ENCODE data around the gene PAPLN. TPM values are rescaled to one million over a fixed set of nuclear protein-coding genes. Genes with fewer than 3 reads are reported as not detected.

PAPLN gene
- total and polyA plus RNA-seq, 2 experiments from 2014 or later = 7.6 to 13.4 TPM

DNA sequence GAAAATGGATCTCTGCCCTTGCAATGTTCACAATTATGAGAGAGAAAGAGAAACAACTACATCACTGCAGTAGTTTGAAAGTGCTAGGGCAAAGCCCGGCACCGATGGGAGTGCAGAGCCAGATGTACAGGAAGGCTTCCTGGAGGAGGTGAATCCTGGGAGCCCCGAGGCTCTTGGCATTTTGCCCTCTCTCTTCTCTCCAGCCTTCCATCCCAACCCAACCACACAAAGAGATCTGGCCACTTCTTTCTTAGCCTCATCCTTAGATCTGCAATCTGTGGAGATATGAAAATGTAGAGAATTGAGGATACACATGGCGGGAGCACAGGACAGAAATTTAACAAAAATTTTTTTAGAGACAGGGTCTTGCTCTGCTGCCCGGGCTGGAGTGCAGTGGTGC is 3.3 kb upstream of the PAPLN start:
- Histone ChIP-seq H4K20me1 (ENCODE audit: insufficient read depth, poor library complexity, severe bottlenecking) (no peaks in the 10 kb centered on the region), H3K9me2 (replicated peaks; ENCODE audit: insufficient read depth) (no peaks in the 10 kb centered on the region), H3K27me3 (peaks cover 18% of the 10 kb centered on the region), H3K4me2 (no peak overlapping the region), H3K27ac (no peak overlapping the region), H2AFZ (no peak overlapping the region), H3K9me3 (ENCODE audit: low read depth) (no peaks in the 10 kb centered on the region), H3K4me1 (ENCODE audit: insufficient read depth) (peaks cover 51% of the 10 kb centered on the region), H3K4me3 (no peak overlapping the region), H3K79me2 (no peaks in the 10 kb centered on the region), H3K36me3 (replicated peaks; ENCODE audit: insufficient read depth, low read depth) (no peaks in the 10 kb centered on the region)
- WGBS (ENCODE audit: low lambda C conversion rate, missing lambda C conversion rate) = 94% methylated on average over 5 of the region's 5 CpGs
- no peak for DNase-seq (ENCODE audit: low spot score)
- no peak for TF ChIP-seq EZH2 (IDR thresholded peaks at IDR 0.05; ENCODE audit: borderline replicate concordance)
- no peak for TF ChIP-seq EZH2phosphoT487 (IDR thresholded peaks at IDR 0.05; ENCODE audit: low read depth, severe bottlenecking, unreplicated experiment)
- TF ChIP-seq, protein P1, sequence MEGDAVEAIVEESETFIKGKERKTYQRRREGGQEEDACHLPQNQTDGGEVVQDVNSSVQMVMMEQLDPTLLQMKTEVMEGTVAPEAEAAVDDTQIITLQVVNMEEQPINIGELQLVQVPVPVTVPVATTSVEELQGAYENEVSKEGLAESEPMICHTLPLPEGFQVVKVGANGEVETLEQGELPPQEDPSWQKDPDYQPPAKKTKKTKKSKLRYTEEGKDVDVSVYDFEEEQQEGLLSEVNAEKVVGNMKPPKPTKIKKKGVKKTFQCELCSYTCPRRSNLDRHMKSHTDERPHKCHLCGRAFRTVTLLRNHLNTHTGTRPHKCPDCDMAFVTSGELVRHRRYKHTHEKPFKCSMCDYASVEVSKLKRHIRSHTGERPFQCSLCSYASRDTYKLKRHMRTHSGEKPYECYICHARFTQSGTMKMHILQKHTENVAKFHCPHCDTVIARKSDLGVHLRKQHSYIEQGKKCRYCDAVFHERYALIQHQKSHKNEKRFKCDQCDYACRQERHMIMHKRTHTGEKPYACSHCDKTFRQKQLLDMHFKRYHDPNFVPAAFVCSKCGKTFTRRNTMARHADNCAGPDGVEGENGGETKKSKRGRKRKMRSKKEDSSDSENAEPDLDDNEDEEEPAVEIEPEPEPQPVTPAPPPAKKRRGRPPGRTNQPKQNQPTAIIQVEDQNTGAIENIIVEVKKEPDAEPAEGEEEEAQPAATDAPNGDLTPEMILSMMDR (IDR thresholded peaks at IDR 0.05; ENCODE audit: poor library complexity) = no peak

DNA sequence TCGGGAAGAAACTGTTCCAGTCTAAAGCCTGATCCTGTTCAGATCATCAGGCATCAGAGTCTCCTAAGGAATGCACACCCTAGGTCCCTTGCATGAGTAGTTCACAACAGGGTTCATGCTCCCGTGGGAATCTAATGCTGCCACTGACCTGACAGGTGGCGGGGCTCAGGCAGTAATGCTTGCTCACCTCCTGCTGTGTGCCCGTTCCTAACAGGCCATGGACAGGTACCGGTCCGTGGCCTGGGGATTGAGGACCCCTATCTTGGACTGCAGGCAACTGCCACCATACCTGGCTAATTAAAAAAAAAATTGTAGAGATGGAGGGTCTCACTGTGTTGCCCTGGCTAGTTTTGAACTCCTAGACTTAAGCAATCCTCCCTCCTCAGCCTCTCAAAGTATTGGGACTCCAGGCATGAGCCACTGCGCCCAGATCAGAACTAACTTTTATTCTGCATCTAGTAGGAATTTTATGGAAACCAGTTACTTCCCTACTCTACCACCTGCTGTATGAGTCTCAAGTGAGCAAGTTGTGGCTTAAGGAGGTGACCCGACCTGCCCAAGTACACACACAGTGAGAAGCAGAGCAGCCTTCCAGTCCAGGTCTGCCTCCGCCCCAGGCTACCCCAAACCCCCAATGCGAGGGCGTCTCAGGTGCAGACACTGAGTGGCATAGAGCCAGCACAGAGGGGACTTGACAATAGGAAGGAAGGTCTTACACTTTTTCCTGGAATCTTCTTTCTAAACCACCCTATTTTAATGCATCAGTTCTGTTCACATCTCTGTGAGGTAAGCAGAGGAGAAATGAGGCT is 2.5 kb upstream of the PAPLN start:
- Histone ChIP-seq H3K4me2 (peak overlapping the region; percentile 56), H3K79me2 (no peaks in the 10 kb centered on the region), H3K4me1 (ENCODE audit: insufficient read depth) (peaks cover 56% of the 10 kb centered on the region), H3K27ac (peak overlapping the region; percentile 73), H3K9me2 (replicated peaks; ENCODE audit: insufficient read depth) (no peaks in the 10 kb centered on the region), H2AFZ (no peak overlapping the region), H3K9me3 (ENCODE audit: low read depth) (no peaks in the 10 kb centered on the region), H3K27me3 (peaks cover 23% of the 10 kb centered on the region), H3K36me3 (replicated peaks; ENCODE audit: insufficient read depth, low read depth) (no peaks in the 10 kb centered on the region), H4K20me1 (ENCODE audit: insufficient read depth, poor library complexity, severe bottlenecking) (no peaks in the 10 kb centered on the region), H3K4me3 (no peak overlapping the region)
- no peak for DNase-seq (ENCODE audit: low spot score)
- WGBS (ENCODE audit: low lambda C conversion rate, missing lambda C conversion rate) = 79% methylated on average over 11 of the region's 11 CpGs
- TF ChIP-seq, protein P1 (IDR thresholded peaks at IDR 0.05; ENCODE audit: poor library complexity) = no peak
- TF ChIP-seq EZH2phosphoT487 (IDR thresholded peaks at IDR 0.05; ENCODE audit: low read depth, severe bottlenecking, unreplicated experiment) (no peak), EZH2 (IDR thresholded peaks at IDR 0.05; ENCODE audit: borderline replicate concordance) (no peak)

DNA sequence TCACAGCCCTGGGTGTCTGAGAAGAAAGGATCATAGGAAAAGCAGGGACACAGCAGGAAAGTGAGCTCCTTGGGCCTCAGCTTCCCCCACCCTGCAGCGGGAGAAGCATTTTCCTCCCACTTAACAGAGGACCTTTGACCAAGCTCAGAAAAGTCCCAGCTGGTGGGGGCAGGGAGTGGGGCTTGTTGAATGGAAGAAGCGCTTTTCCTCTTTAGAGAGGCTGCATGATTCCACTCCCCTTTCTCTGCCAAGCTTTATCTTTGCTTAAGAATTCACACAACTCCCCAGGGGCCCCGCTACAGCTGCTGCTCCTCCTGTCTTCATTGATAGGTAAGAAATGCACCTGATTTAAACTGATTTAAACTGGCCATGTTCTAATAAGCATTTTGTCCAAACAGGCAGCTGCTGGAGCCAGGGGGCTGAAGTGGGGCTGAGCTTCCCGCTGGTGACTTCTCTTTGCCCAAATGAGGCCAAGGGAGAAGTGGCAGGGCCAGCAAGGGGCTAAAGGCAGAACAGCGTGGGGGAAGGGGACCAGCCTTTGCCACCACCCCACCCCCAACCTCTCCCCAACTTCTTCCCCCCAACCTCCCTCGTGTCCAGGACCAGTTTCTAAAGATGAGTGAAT is 1.7 kb upstream of the PAPLN start:
- Histone ChIP-seq H4K20me1 (ENCODE audit: insufficient read depth, poor library complexity, severe bottlenecking) (no peaks in the 10 kb centered on the region), H3K9me2 (replicated peaks; ENCODE audit: insufficient read depth) (no peaks in the 10 kb centered on the region), H3K9me3 (ENCODE audit: low read depth) (no peaks in the 10 kb centered on the region), H3K27me3 (peaks cover 30% of the 10 kb centered on the region), H3K79me2 (no peaks in the 10 kb centered on the region), H3K4me3 (no peak overlapping the region), H3K4me2 (peak overlapping the region; percentile 56), H3K36me3 (replicated peaks; ENCODE audit: insufficient read depth, low read depth) (no peaks in the 10 kb centered on the region), H3K4me1 (ENCODE audit: insufficient read depth) (peaks cover 60% of the 10 kb centered on the region), H2AFZ (no peak overlapping the region), H3K27ac (peak overlapping the region; percentile 73)
- WGBS (ENCODE audit: low lambda C conversion rate, missing lambda C conversion rate) = 25% methylated on average over 6 of the region's 6 CpGs
- TF ChIP-seq EZH2 (IDR thresholded peaks at IDR 0.05; ENCODE audit: borderline replicate concordance) (no peak), EZH2phosphoT487 (IDR thresholded peaks at IDR 0.05; ENCODE audit: low read depth, severe bottlenecking, unreplicated experiment) (no peak)
- TF ChIP-seq, protein P1 (IDR thresholded peaks at IDR 0.05; ENCODE audit: poor library complexity) = no peak
- peak; percentile 77 for DNase-seq (ENCODE audit: low spot score)

Measured in hepatocyte (in vitro differentiated cells).